Activated T-cell treated with anti-CD3 and anti-CD28 coated beads for 1 hour (primary cell): ENCODE results near the gene OXLD1.
"Not testable (repeated sequence)": the region's sequence is repeated elsewhere in the genome, so short reads cannot be mapped to it uniquely, and the experiment has no call there.

Source experiments
- DNase-seq: peaks from one replicate; pipeline ENCODE4 v3.0.0-alpha.2; 2020; ENCODE audit warnings: low read depth

The OXLD1 gene

GRCh38 chr17:81683584-81684441, 17.4 kb upstream of the OXLD1 start, which contains the start of the genes ARL16 and HGS:
Gene ARL16, minus strand, starts transcription at chr17:81683797. Its CDS starts 44 bp downstream, at chr17:81683753.
Gene HGS, plus strand, starts transcription at chr17:81684011. Its CDS starts 56 bp downstream, at chr17:81684067.
- DNase-seq = peak; percentile 96

GRCh38 chr17:81683208-81683583, 16.8 kb upstream of the OXLD1 start:
- DNase-seq = no peak

- no peak for DNase-seq
These were observed 16.3 kb upstream of the OXLD1 start for GRCh38 chr17:81682565-81683207.

- no peak for DNase-seq
These were observed 15.3 kb upstream of the OXLD1 start for GRCh38 chr17:81681672-81682071.

- no peak for DNase-seq
These were observed 13.7 kb upstream of the OXLD1 start for GRCh38 chr17:81680150-81680549.

GRCh38 chr17:81676906-81677305, 10.5 kb upstream of the OXLD1 start:
- no peak for DNase-seq

GRCh38 chr17:81675515-81676221, 9.3 kb upstream of the OXLD1 start:
- DNase-seq = not testable (repeated sequence)

GRCh38 chr17:81673561-81674258, 7.3 kb upstream of the OXLD1 start:
- DNase-seq = no peak

GRCh38 chr17:81672954-81673353, 6.5 kb upstream of the OXLD1 start:
- no peak for DNase-seq

GRCh38 chr17:81672504-81672903, 6.1 kb upstream of the OXLD1 start:
- no peak for DNase-seq

GRCh38 chr17:81667754-81668153, 1.3 kb upstream of the OXLD1 start:
- DNase-seq = no peak

GRCh38 chr17:81666092-81666341, 388 bp downstream of the OXLD1 start:
- DNase-seq = no peak

- no peak for DNase-seq
These were observed 957 bp downstream of the OXLD1 start for GRCh38 chr17:81665205-81666091.

- DNase-seq = no peak
These were observed 2.3 kb downstream of the OXLD1 start for GRCh38 chr17:81664051-81664470.

- DNase-seq = no peak
These were observed 4.4 kb downstream of the OXLD1 start for GRCh38 chr17:81662002-81662401.

- no peak for DNase-seq
These were observed 6.0 kb downstream of the OXLD1 start for GRCh38 chr17:81660441-81660840.

GRCh38 chr17:81659038-81659437, 7.4 kb downstream of the OXLD1 start:
- DNase-seq = no peak

- DNase-seq = no peak
These were observed 9.6 kb downstream of the OXLD1 start for GRCh38 chr17:81656835-81657234.

- DNase-seq = no peak
These were observed 10.2 kb downstream of the OXLD1 start, which contains the start of gene PDE6G for GRCh38 chr17:81656118-81656743. Gene PDE6G, minus strand, starts transcription at chr17:81656542. Its CDS starts 3,237 bp downstream, at chr17:81653305.

GRCh38 chr17:81655378-81656117, 10.9 kb downstream of the OXLD1 start:
- DNase-seq = no peak
